Calu3 (cell line): Measurements from ENCODE around the gene IQSEC3. TPM values are rescaled to one million over a fixed set of nuclear protein-coding genes. Genes with fewer than 3 reads are reported as not detected.
"Not testable (repeated sequence)": the region's sequence is repeated elsewhere in the genome, so short reads cannot be mapped to it uniquely, and the experiment has no call there.

ENCODE experiments used
- BruUV-seq: library from RNA; stranded (reverse); fragments of 400-500 nt; replicated peaks from 2 replicates; lab custom pipeline; 2021; lab: Mats Ljungman, UMichigan
- CTCF ChIA-PET: fragments of 300-600 bp; sonication (Branson Sonifier 250); formaldehyde crosslinking; loops from one replicate; lab custom pipeline; 2022; ENCODE audit warnings: antibody characterized with exemption; lab: Charles Lee
- DNase-seq: peaks from one replicate; pipeline ENCODE4 v3.0.0; 2022
- H3K27ac Mint-ChIP-seq: one replicate; pipeline ENCODE4 v1.8.0; 2022; ENCODE audit warnings: mixed read lengths; ENCODE audit not compliant: unreplicated experiment
- H3K27me3 Mint-ChIP-seq: one replicate; pipeline ENCODE4 v1.8.0; 2022; ENCODE audit warnings: mixed read lengths; ENCODE audit not compliant: unreplicated experiment
- H3K36me3 Mint-ChIP-seq: one replicate; pipeline ENCODE4 v1.8.0; 2022; ENCODE audit warnings: mild to moderate bottlenecking, moderate library complexity, mixed read lengths; ENCODE audit not compliant: insufficient read depth, unreplicated experiment
- H3K4me1 Mint-ChIP-seq: one replicate; pipeline ENCODE4 v1.8.0; 2022; ENCODE audit warnings: mild to moderate bottlenecking, low read depth, mixed read lengths; ENCODE audit not compliant: unreplicated experiment
- H3K4me3 Mint-ChIP-seq: one replicate; pipeline ENCODE4 v1.8.0; 2022; ENCODE audit warnings: mild to moderate bottlenecking, low read depth, moderate library complexity, mixed read lengths; ENCODE audit not compliant: unreplicated experiment
- H3K9me3 Mint-ChIP-seq: one replicate; pipeline ENCODE4 v1.8.0; 2022; ENCODE audit warnings: low read depth, mixed read lengths; ENCODE audit not compliant: unreplicated experiment
- CTCF ChIP-seq: fragments of 200-600 bp; IDR thresholded peaks from one replicate; pipeline ENCODE4 v1.8.0; 2022; ENCODE audit warnings: antibody characterized with exemption; ENCODE audit not compliant: unreplicated experiment
- intact Hi-C: fragments of 100-400 bp; cut with micrococcal nuclease; formaldehyde crosslinking; loops from one replicate; pipeline ENCODE4 v1.10.0; 2022; ENCODE audit not compliant: unreplicated experiment
- total RNA-seq: library from RNA; stranded (reverse); gene quantifications from 2 replicates; pipeline ENCODE4 v1.2.3, GENCODE V29; 2022

The IQSEC3 gene
- total RNA-seq, 1 experiment from 2014 or later, result not detected

DNA sequence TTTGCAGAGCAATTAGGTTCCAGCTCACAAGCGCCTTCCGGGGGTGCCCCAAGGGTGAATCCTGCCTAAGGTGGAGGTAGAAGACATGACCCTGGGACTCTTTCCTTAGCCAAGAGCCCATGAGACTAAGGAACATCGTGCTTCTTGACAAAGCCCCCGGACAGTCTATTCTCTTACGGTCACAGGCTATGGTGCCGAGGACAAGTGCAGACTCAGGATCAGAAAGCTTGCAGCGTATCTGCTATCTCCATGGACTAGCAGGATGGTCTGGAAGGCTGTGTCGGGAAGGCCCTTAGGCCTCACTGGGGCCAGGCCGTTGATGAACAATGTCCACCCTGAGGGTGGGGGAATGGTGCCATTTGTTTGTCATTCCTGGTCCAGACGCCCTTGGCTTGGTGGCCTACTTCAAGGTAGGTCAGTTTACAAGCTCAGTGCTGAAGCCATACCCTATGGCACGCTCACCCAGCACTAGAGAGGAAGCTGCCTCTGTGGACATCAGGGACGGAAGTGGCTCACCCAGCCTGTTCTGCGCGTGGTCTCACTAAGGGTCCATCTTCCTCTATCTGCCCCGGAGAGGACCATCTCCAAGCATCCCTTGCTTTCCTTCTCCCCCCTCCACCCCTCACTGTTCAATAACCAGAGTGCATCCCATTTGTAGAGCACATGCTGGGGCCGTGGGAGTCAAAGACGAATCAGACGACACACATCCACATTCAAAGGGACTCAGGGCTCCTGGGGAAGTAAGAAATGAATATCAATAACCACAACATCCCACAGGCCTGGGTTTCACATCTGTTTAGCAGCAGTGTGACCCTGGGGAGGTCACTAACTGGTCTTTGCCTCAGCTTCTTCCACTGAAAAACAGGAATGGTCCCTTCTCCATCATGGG lies 45.0 kb upstream of the IQSEC3 start:
- Mint-ChIP-seq H3K4me1 (no peaks in the 10 kb centered on the region), H3K36me3 (no peaks in the 10 kb centered on the region), H3K27ac (no peak overlapping the region), H3K27me3 (no peaks in the 10 kb centered on the region), H3K9me3 (no peaks in the 10 kb centered on the region), H3K4me3 (no peak overlapping the region)
- DNase-seq, result no peak
- CTCF ChIA-PET, result no interaction called here
- intact Hi-C loops, result no loop called here
- BruUV-seq, result no TSS peak
- TF ChIP-seq CTCF, result no peak

DNA sequence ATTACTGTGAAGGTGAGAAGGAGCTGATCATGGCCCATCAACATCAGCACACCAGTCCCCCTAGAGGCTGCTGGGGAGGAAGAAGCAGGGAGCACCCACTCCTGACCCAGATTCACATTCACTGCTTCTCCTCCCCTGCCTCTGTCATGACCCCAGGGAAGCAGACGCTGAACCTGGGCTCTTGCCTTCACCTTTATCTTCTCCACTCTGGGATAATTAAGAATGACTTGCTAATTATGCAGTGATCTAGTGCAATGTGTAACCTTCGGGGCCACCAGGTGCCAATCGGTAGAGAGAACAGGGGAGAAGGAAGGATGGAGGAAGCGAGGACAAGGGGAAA lies 44.4 kb upstream of the IQSEC3 start:
- H3K27me3 Mint-ChIP-seq, result no peaks in the 10 kb centered on the region
- CTCF ChIA-PET, result no interaction called here
- H3K36me3 Mint-ChIP-seq, result no peaks in the 10 kb centered on the region
- no peak overlapping the region for H3K27ac Mint-ChIP-seq
- intact Hi-C loops, result no loop called here
- DNase-seq, result no peak
- H3K4me3 Mint-ChIP-seq, result no peak overlapping the region
- no peaks in the 10 kb centered on the region for H3K4me1 Mint-ChIP-seq
- no TSS peak for BruUV-seq
- H3K9me3 Mint-ChIP-seq, result no peaks in the 10 kb centered on the region
- no peak for TF ChIP-seq CTCF

GRCh38 chr12:22530-23201 lies 43.9 kb upstream of the IQSEC3 start:
- H3K27ac Mint-ChIP-seq, result no peak overlapping the region
- no peaks in the 10 kb centered on the region for H3K4me1 Mint-ChIP-seq
- BruUV-seq, result no TSS peak
- H3K36me3 Mint-ChIP-seq, result no peaks in the 10 kb centered on the region
- no peak for TF ChIP-seq CTCF
- no peak overlapping the region for H3K4me3 Mint-ChIP-seq
- no peaks in the 10 kb centered on the region for H3K9me3 Mint-ChIP-seq
- no peaks in the 10 kb centered on the region for H3K27me3 Mint-ChIP-seq
- intact Hi-C loops, result no loop called here
- CTCF ChIA-PET, result no interaction called here
- no peak for DNase-seq

GRCh38 chr12:27904-28303 lies 38.7 kb upstream of the IQSEC3 start:
- H3K27ac Mint-ChIP-seq, BruUV-seq: not testable (repeated sequence)

GRCh38 chr12:38775-39174 lies 27.8 kb upstream of the IQSEC3 start:
- DNase-seq, H3K27ac Mint-ChIP-seq, CTCF ChIA-PET, H3K36me3 Mint-ChIP-seq, H3K4me1 Mint-ChIP-seq, intact Hi-C loops, H3K4me3 Mint-ChIP-seq, H3K9me3 Mint-ChIP-seq, BruUV-seq: not testable (repeated sequence)
- peaks cover 16% of the 10 kb centered on the region for H3K27me3 Mint-ChIP-seq

More at GRCh38 chr12:27904-28303, 38.7 kb upstream of the IQSEC3 start:
- H3K9me3 Mint-ChIP-seq, H3K4me1 Mint-ChIP-seq, DNase-seq, H3K27me3 Mint-ChIP-seq, intact Hi-C loops, H3K4me3 Mint-ChIP-seq, CTCF ChIA-PET, H3K36me3 Mint-ChIP-seq: not testable (repeated sequence)

DNA sequence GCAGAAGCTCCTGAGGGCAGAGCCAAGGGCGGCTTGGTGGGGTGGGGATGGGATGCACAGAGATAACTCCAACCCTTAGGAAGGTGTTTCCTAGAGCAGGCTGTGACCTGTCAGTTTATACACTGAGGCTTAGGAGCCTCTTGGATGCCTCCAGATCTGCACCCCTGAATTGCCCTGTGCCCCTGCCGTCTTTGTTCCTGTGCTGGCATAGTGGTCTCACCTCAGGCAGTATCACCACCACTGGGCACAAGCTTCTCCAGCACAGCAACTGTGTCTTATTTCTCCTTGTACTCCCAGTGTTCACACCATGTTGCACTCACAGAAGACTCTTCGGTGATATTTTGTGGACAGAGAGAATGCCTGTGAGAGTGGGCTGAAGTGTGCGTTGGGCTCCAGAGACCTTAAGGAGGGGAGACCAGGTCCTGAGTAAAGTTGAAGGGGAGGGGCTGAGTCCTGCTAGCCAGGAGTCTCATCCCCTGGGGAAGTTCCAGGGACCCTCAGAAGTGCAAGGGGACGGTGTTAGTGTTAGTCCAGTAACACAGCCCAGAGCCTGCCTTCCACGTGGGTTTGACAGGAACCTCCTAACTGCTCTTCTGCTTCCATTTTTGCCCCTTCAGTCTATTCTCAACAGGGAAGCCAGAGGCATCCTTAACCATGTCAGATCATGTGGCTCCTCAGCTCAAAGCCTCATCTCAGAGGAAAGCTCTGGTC lies 26.9 kb upstream of the IQSEC3 start:
- H3K36me3 Mint-ChIP-seq, H3K4me1 Mint-ChIP-seq, H3K4me3 Mint-ChIP-seq, intact Hi-C loops, CTCF ChIA-PET, BruUV-seq, H3K9me3 Mint-ChIP-seq, DNase-seq, H3K27ac Mint-ChIP-seq: not testable (repeated sequence)
- H3K27me3 Mint-ChIP-seq, result peaks cover 25% of the 10 kb centered on the region

DNA sequence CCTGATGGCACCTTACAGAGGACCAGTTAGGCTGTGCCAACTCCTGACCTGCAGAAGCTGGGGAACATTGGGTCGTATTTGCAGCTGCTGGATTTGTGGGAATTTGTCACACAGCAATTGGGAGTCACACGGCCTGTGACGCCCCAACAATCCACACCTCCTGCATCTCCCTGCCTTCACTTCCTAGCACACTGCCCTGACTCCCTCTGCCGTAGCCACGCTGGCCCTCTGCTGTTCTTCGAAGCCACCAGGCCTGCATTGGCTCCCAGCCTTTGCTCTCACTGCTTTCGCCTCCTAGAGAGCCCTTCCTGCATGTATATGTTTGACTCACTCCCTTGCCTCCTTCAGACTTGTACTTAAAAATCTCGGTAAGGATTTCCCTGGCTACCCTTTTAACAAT lies 22.2 kb upstream of the IQSEC3 start:
- CTCF ChIA-PET, H3K4me3 Mint-ChIP-seq, H3K36me3 Mint-ChIP-seq, intact Hi-C loops, BruUV-seq, H3K27ac Mint-ChIP-seq, H3K9me3 Mint-ChIP-seq, H3K4me1 Mint-ChIP-seq, DNase-seq: not testable (repeated sequence)
- H3K27me3 Mint-ChIP-seq, result peaks cover 70% of the 10 kb centered on the region
